Esophagus squamous epithelium (tissue), 4 donors: Measurements from ENCODE around the gene TRAPPC11.

Experiments
- POLR2A ChIP-seq, 4 donors: fragments of 450-650 bp; IDR thresholded peaks; one replicate each; pipeline ENCODE4 v1.6.1; 2017; ENCODE audit warnings: antibody characterized with exemption in 4 of 4, mild to moderate bottlenecking in 4 of 4, moderate library complexity in 3 of 4
- TF ChIP-seq, protein P1 (sequence below), 6 experiments: fragments of 450-650 bp in 4 of 6; fragments of 200-600 bp in 2 of 6; sonication (generic) in 2 of 6; IDR thresholded peaks; one replicate each; pipeline ENCODE4 v1.5.1; 2016 to 2019; ENCODE audit warnings: antibody characterized with exemption in 6 of 6, mild to moderate bottlenecking in 4 of 6, moderate library complexity in 4 of 6

DNA sequence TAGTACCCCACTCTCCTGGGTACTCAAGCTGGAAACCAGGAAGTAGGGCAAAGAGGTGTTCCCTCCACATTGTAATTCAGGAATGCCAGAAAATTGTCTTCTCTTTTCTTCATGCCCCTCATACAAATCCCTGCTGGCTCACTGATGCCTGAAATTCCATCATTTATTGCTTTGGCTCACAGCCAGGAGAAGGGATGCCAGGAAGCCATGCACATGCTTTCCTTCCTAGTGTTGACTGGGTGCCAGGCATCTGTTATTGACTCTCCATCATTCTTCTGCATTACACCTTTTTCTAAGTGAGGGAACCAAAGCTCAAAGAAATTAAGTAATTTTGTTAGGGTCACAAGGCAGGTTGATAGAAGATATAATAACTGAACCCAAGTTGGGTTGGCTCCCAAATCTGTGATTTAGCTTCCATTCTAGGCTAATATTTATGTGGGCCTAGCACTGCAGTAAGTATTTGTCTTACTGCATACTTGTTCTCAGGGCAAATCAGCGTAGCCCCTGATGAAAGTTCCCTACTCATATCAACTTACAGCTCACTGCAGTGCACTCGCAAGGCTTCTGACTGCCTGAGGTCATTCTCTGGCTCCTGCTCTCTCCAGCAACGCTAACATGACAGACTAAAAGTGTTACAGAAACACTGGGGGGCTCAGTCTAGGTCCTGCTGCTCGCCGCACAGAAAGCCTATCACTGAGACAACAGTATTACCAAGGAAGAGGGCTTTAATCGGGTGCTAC lies 89.0 kb downstream of the TRAPPC11 start:
- TF ChIP-seq, protein P1, sequence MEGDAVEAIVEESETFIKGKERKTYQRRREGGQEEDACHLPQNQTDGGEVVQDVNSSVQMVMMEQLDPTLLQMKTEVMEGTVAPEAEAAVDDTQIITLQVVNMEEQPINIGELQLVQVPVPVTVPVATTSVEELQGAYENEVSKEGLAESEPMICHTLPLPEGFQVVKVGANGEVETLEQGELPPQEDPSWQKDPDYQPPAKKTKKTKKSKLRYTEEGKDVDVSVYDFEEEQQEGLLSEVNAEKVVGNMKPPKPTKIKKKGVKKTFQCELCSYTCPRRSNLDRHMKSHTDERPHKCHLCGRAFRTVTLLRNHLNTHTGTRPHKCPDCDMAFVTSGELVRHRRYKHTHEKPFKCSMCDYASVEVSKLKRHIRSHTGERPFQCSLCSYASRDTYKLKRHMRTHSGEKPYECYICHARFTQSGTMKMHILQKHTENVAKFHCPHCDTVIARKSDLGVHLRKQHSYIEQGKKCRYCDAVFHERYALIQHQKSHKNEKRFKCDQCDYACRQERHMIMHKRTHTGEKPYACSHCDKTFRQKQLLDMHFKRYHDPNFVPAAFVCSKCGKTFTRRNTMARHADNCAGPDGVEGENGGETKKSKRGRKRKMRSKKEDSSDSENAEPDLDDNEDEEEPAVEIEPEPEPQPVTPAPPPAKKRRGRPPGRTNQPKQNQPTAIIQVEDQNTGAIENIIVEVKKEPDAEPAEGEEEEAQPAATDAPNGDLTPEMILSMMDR (IDR thresholded peaks at IDR 0.05), result no peak
- no peak for TF ChIP-seq POLR2A (IDR thresholded peaks at IDR 0.05)
